Neural crest cell (in vitro differentiated cells): Measurements from ENCODE around the gene WBP2. TPM values are rescaled to one million over a fixed set of nuclear protein-coding genes. Genes with fewer than 3 reads are reported as not detected.
"Not testable (repeated sequence)": the region's sequence is repeated elsewhere in the genome, so short reads cannot be mapped to it uniquely, and the experiment has no call there.

ENCODE experiments used
- DNase-seq: peaks from one replicate; pipeline ENCODE4 v3.0.0; 2021; ENCODE audit warnings: low read depth, mixed read lengths, low spot score
- H3K27ac Mint-ChIP-seq: one replicate; pipeline ENCODE4 v1.8.0; 2021; ENCODE audit warnings: mild to moderate bottlenecking, mixed read lengths; ENCODE audit not compliant: unreplicated experiment
- H3K27me3 Mint-ChIP-seq: 2 replicates; pipeline ENCODE4 v1.8.0; 2021; ENCODE audit warnings: low read depth, mild to moderate bottlenecking, mixed read lengths
- H3K36me3 Mint-ChIP-seq: 2 replicates; pipeline ENCODE4 v1.8.0; 2021; ENCODE audit warnings: low read depth, mild to moderate bottlenecking, mixed read lengths
- H3K4me1 Mint-ChIP-seq: 2 replicates; pipeline ENCODE4 v1.8.0; 2021; ENCODE audit warnings: mixed read lengths
- H3K4me3 Mint-ChIP-seq: one replicate; pipeline ENCODE4 v1.8.0; 2021; ENCODE audit warnings: mild to moderate bottlenecking, mixed read lengths
- H3K9me3 Mint-ChIP-seq: 2 replicates; pipeline ENCODE4 v1.8.0; 2021; ENCODE audit warnings: mixed read lengths
- CTCF ChIP-seq: fragments of 200-600 bp; sonication (generic); conservative IDR thresholded peaks from 2 replicates; pipeline ENCODE4 v1.5.0; 2021; ENCODE audit warnings: antibody characterized with exemption, mild to moderate bottlenecking
- total RNA-seq: library from RNA; stranded (reverse); gene quantifications from 2 replicates; pipeline ENCODE4 v1.2.1, GENCODE V29; 2021

WBP2 gene
- total RNA-seq, 1 donor from 2014 or later, result 49.3 TPM

- no peaks in the 10 kb centered on the region for H3K36me3 Mint-ChIP-seq
- TF ChIP-seq CTCF, result no peak
- H3K27ac Mint-ChIP-seq, result no peak overlapping the region
- H3K27me3 Mint-ChIP-seq, result no peaks in the 10 kb centered on the region
- DNase-seq, result no peak
- H3K4me1 Mint-ChIP-seq, result no peaks in the 10 kb centered on the region
- no peak overlapping the region for H3K4me3 Mint-ChIP-seq
- H3K9me3 Mint-ChIP-seq, result no peaks in the 10 kb centered on the region
These were observed 6.8 kb upstream of the WBP2 start for GRCh38 chr17:75861927-75862317.

GRCh38 chr17:75859358-75859757 lies 4.2 kb upstream of the WBP2 start:
- H3K9me3 Mint-ChIP-seq, H3K27me3 Mint-ChIP-seq, DNase-seq, H3K27ac Mint-ChIP-seq, H3K36me3 Mint-ChIP-seq, H3K4me1 Mint-ChIP-seq, H3K4me3 Mint-ChIP-seq: not testable (repeated sequence)

GRCh38 chr17:75856062-75856756 lies 1.1 kb upstream of the WBP2 start:
- H3K4me3 Mint-ChIP-seq, result no peak overlapping the region
- TF ChIP-seq CTCF, result no peak
- peak; percentile 55 for DNase-seq
- peak overlapping the region; percentile 79 for H3K27ac Mint-ChIP-seq
- H3K9me3 Mint-ChIP-seq, result no peaks in the 10 kb centered on the region
- no peaks in the 10 kb centered on the region for H3K36me3 Mint-ChIP-seq
- peaks cover 13% of the 10 kb centered on the region for H3K4me1 Mint-ChIP-seq
- H3K27me3 Mint-ChIP-seq, result no peaks in the 10 kb centered on the region

GRCh38 chr17:75854881-75855309 lies 240 bp downstream of the WBP2 start:
- Mint-ChIP-seq H3K4me3 (no peak overlapping the region), H3K27me3 (no peaks in the 10 kb centered on the region), H3K36me3 (no peaks in the 10 kb centered on the region), H3K4me1 (peaks cover 13% of the 10 kb centered on the region), H3K9me3 (no peaks in the 10 kb centered on the region), H3K27ac (no peak overlapping the region)
- DNase-seq, result no peak
- TF ChIP-seq CTCF, result no peak

GRCh38 chr17:75854101-75854748 lies 910 bp downstream of the WBP2 start:
- H3K9me3 Mint-ChIP-seq, result no peaks in the 10 kb centered on the region
- no peak for TF ChIP-seq CTCF
- no peak overlapping the region for H3K4me3 Mint-ChIP-seq
- peaks cover 13% of the 10 kb centered on the region for H3K4me1 Mint-ChIP-seq
- no peak for DNase-seq
- no peaks in the 10 kb centered on the region for H3K27me3 Mint-ChIP-seq
- no peaks in the 10 kb centered on the region for H3K36me3 Mint-ChIP-seq
- peak overlapping the region; percentile 94 for H3K27ac Mint-ChIP-seq

GRCh38 chr17:75853433-75853832 lies 1.7 kb downstream of the WBP2 start:
- no peaks in the 10 kb centered on the region for H3K27me3 Mint-ChIP-seq
- TF ChIP-seq CTCF, result no peak
- H3K9me3 Mint-ChIP-seq, result no peaks in the 10 kb centered on the region
- peaks cover under 1% of the 10 kb centered on the region for H3K36me3 Mint-ChIP-seq
- H3K4me1 Mint-ChIP-seq, result peaks cover 13% of the 10 kb centered on the region
- H3K27ac Mint-ChIP-seq, result no peak overlapping the region
- DNase-seq, result no peak
- peak overlapping the region; percentile 72 for H3K4me3 Mint-ChIP-seq

- H3K4me1 Mint-ChIP-seq, result peaks cover 13% of the 10 kb centered on the region
- DNase-seq, H3K9me3 Mint-ChIP-seq, H3K27me3 Mint-ChIP-seq, H3K27ac Mint-ChIP-seq, H3K36me3 Mint-ChIP-seq: not testable (repeated sequence)
- peak overlapping the region; percentile 49 for H3K4me3 Mint-ChIP-seq
These were observed 3.5 kb downstream of the WBP2 start for GRCh38 chr17:75851693-75851991.
